GM23248 (cell line): ENCODE results near the gene UBA3. TPM values are rescaled to one million over a fixed set of nuclear protein-coding genes. Genes with fewer than 3 reads are reported as not detected.

Experiments used
- DNase-seq: peaks from one replicate; pipeline ENCODE4 v3.0.0-alpha.2; 2015
- H2AFZ ChIP-seq: fragments of 200-600 bp; sonication (generic); 2 replicates; pipeline ENCODE4 v1.6.1; 2016; ENCODE audit warnings: antibody characterized with exemption
- H3F3A ChIP-seq: fragments of 200-600 bp; sonication (generic); 2 replicates; pipeline ENCODE4 v1.6.1; 2016; ENCODE audit warnings: mild to moderate bottlenecking, antibody characterized with exemption, mixed run types; ENCODE audit not compliant: insufficient read depth
- H3K27ac ChIP-seq: fragments of 200-600 bp; sonication (generic); 2 replicates; pipeline ENCODE4 v1.5.1; 2016; ENCODE audit warnings: mild to moderate bottlenecking
- H3K27me3 ChIP-seq: fragments of 200-600 bp; sonication (generic); replicated peaks from 2 replicates; pipeline ENCODE4 v1.6.1; 2016; ENCODE audit warnings: mild to moderate bottlenecking; ENCODE audit not compliant: insufficient read depth
- H3K36me3 ChIP-seq: fragments of 200-600 bp; sonication (generic); 2 replicates; pipeline ENCODE4 v1.6.1; 2016; ENCODE audit warnings: low read depth, mild to moderate bottlenecking
- H3K4me1 ChIP-seq: fragments of 200-600 bp; sonication (generic); 2 replicates; pipeline ENCODE4 v1.6.1; 2016; ENCODE audit warnings: mild to moderate bottlenecking; ENCODE audit not compliant: insufficient read depth
- H3K4me2 ChIP-seq: fragments of 200-600 bp; sonication (generic); one replicate; pipeline ENCODE4 v1.6.1; 2016; ENCODE audit warnings: mild to moderate bottlenecking; ENCODE audit not compliant: unreplicated experiment
- H3K4me3 ChIP-seq: fragments of 200-600 bp; sonication (generic); 2 replicates; pipeline ENCODE4 v1.5.1; 2016; ENCODE audit warnings: mild to moderate bottlenecking
- H3K79me2 ChIP-seq: fragments of 200-600 bp; sonication (generic); 2 replicates; pipeline ENCODE4 v1.6.1; 2016; ENCODE audit warnings: mild to moderate bottlenecking; ENCODE audit not compliant: insufficient read depth
- H3K9ac ChIP-seq: fragments of 200-600 bp; sonication (generic); 2 replicates; pipeline ENCODE4 v1.6.1; 2016; ENCODE audit warnings: mild to moderate bottlenecking
- H3K9me2 ChIP-seq: fragments of 200-600 bp; sonication (generic); 2 replicates; pipeline ENCODE4 v1.6.1; 2016; ENCODE audit warnings: mixed run types, mild to moderate bottlenecking, moderate library complexity; ENCODE audit not compliant: insufficient read depth
- H3K9me3 ChIP-seq: fragments of 200-600 bp; sonication (generic); one replicate; pipeline ENCODE4 v1.6.1; 2017; ENCODE audit warnings: low read depth
- H4K20me1 ChIP-seq: fragments of 200-600 bp; sonication (generic); 2 replicates; pipeline ENCODE4 v1.6.0; 2016; ENCODE audit not compliant: insufficient read depth
- EZH2 ChIP-seq: fragments of 200-600 bp; sonication (generic); IDR thresholded peaks from 2 replicates; pipeline ENCODE4 v1.6.1; 2018; ENCODE audit warnings: antibody characterized with exemption, mild to moderate bottlenecking; ENCODE audit not compliant: insufficient read depth, poor library complexity, severe bottlenecking
- EZH2phosphoT487 ChIP-seq: fragments of 200-600 bp; sonication (generic); IDR thresholded peaks from 2 replicates; pipeline ENCODE4 v1.6.1; 2018; ENCODE audit warnings: antibody characterized with exemption, moderate library complexity, mild to moderate bottlenecking, low read depth; ENCODE audit not compliant: insufficient read depth
- WGBS, 2 experiments: methylation state at CpG; one replicate each; pipeline ENCODE4 v1.1.6; 2015 to 2017; ENCODE audit warnings: low lambda C conversion rate in 2 of 2, low coverage in 1 of 2; ENCODE audit errors: missing lambda C conversion rate in 2 of 2; 5-methylcytosine and 5-hydroxymethylcytosine counted together
- in situ Hi-C: fragments of 300-500 bp; cut with MboI; formaldehyde crosslinking; loops from 2 replicates; pipeline ENCODE4 v1.15.0; 2020
- polyA plus RNA-seq: library from polyadenylated mRNA; unstranded; fragments of >200 nt; fragmentation: Nextera tagmentation; extraction: Ambion mirVana; gene quantifications from 2 replicates; pipeline ENCODE4 v1.2.1, GENCODE V29; 2016
- total RNA-seq: library from RNA; depleted of rRNA; stranded (reverse); fragments of >200 nt; shearing (Covaris generic); gene quantifications from 2 replicates; pipeline ENCODE4 v1.2.3, GENCODE V29; 2014

UBA3 gene
- total and polyA plus RNA-seq, 2 experiments from 2014 or later: 64.0 to 65.0 TPM

DNA sequence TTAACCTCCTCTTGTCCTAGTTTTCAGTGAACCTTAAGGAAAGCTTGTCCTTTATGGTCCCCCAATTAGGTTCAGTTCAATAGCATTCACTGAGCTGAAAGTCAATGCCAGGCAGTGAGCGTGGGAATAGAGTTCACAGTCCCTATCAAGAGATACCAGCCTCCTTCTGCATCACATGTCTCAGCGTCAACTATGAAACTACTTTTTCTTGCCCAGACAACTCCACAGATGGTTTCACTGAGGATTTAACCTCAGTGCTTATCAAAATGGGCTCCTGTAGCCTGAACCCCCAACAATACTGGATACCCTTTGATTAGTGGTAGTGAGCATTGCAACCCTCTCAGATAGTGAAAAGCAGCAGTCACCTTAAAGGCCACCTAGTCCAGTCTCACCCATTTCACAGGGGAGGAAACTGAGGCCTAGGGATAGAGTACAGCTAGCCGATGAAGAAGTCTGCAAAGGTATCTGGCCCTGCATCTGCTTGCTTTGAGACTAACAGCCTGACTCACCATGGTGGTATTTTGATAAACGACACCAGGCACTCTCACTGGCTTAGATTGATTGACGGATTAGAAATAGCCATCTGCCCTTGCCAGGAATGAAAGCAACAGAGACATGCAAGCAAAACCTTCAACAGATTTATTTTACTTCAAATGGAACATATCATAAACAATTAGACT lies 1.6 kb upstream of the UBA3 start:
- H3K27ac ChIP-seq: no peak overlapping the region; the same call in 1 of the 2 replicates

GRCh38 chr3:69079269-69080159 lies 651 bp downstream of the UBA3 start:
- 6 to 7% methylated on average over 15 to 23 of the region's 29 CpGs for WGBS, 2 experiments
- H3K27ac ChIP-seq: peak overlapping the region; percentile 15; the same call in 1 of the 2 replicates
- H4K20me1 ChIP-seq: no peaks in the 10 kb centered on the region
- no peaks in the 10 kb centered on the region for H3K9me3 ChIP-seq
- peak overlapping the region; percentile 90 for H3K4me2 ChIP-seq
- peaks cover 39% of the 10 kb centered on the region for H3K4me1 ChIP-seq
- H3K27me3 ChIP-seq: no peaks in the 10 kb centered on the region
- H3F3A ChIP-seq: peaks cover 27% of the 10 kb centered on the region
- no peaks in the 10 kb centered on the region for H3K9me2 ChIP-seq
- H3K4me3 ChIP-seq: peak overlapping the region; percentile 85
- peaks cover 60% of the 10 kb centered on the region for H3K79me2 ChIP-seq
- TF ChIP-seq EZH2: no peak
- TF ChIP-seq EZH2phosphoT487: no peak
- in situ Hi-C loops: no loop called here
- H3K9ac ChIP-seq: peak overlapping the region; percentile 89
- H2AFZ ChIP-seq: peak overlapping the region; percentile 57
- H3K36me3 ChIP-seq: no peaks in the 10 kb centered on the region
- peak; percentile 59 for DNase-seq

More for the DNA sequence above, 1.6 kb upstream of the UBA3 start:
- in situ Hi-C loops: no loop called here
- H3K4me2 ChIP-seq: peak overlapping the region; percentile 98
- H2AFZ ChIP-seq: no peak overlapping the region
- H3K9me3 ChIP-seq: no peaks in the 10 kb centered on the region
- no peak overlapping the region for H3K4me3 ChIP-seq
- no peaks in the 10 kb centered on the region for H4K20me1 ChIP-seq
- H3K9me2 ChIP-seq: no peaks in the 10 kb centered on the region
- H3K27me3 ChIP-seq: no peaks in the 10 kb centered on the region
- peaks cover 48% of the 10 kb centered on the region for H3K79me2 ChIP-seq
- peaks cover 40% of the 10 kb centered on the region for H3F3A ChIP-seq
- DNase-seq: no peak
- WGBS, 2 experiments: 51% methylated on average over 5 of the region's 5 CpGs
- H3K36me3 ChIP-seq: no peaks in the 10 kb centered on the region
- H3K9ac ChIP-seq: no peak overlapping the region
- peaks cover 41% of the 10 kb centered on the region for H3K4me1 ChIP-seq
- no peak for TF ChIP-seq EZH2
- no peak for TF ChIP-seq EZH2phosphoT487

DNA sequence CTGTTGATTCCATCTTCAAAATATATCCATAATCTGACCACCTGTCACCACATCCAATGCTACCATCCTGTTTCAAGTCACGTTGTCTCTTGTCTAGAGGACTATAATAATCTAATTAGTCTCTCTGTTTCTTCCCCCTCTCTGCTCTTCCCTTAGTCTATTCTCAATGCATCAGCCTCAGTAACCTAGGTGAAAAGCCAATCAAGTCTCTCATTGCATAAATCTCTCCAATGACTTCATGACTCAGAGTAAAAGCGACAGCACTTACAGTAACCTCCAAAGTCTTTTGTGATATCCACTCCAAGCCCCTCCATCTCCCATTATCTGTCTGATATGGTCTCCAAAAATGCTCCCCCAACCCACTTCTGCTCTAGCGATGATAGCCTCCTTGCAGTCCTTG lies 7.2 kb downstream of the UBA3 start:
- DNase-seq: no peak
- H3K4me1 ChIP-seq: no peaks in the 10 kb centered on the region; the same call in 1 of the 2 replicates
- no peak overlapping the region for H2AFZ ChIP-seq
- H3K9me2 ChIP-seq: no peaks in the 10 kb centered on the region
- WGBS, 2 experiments: 90 to 91% methylated on average over 3 of the region's 3 CpGs
- H3K36me3 ChIP-seq: peaks cover 14% of the 10 kb centered on the region; the same call in 1 of the 2 replicates
- no peaks in the 10 kb centered on the region for H3F3A ChIP-seq
- H3K27me3 ChIP-seq: no peaks in the 10 kb centered on the region
- H3K4me3 ChIP-seq: no peak overlapping the region
- no peaks in the 10 kb centered on the region for H4K20me1 ChIP-seq
- H3K9ac ChIP-seq: no peak overlapping the region
- H3K4me2 ChIP-seq: no peak overlapping the region
- no peak for TF ChIP-seq EZH2
- no peak for TF ChIP-seq EZH2phosphoT487
- in situ Hi-C loops: no loop called here
- H3K79me2 ChIP-seq: peaks cover 93% of the 10 kb centered on the region
- H3K27ac ChIP-seq: no peak overlapping the region
- H3K9me3 ChIP-seq: no peaks in the 10 kb centered on the region

GRCh38 chr3:69066121-69066520 lies 14.0 kb downstream of the UBA3 start:
- in situ Hi-C loops: no loop called here
- Histone ChIP-seq H3K27me3 (no peaks in the 10 kb centered on the region), H3K4me2 (no peak overlapping the region), H3K9me2 (no peaks in the 10 kb centered on the region), H3K79me2 (peaks cover 33% of the 10 kb centered on the region; the same call in 1 of the 2 replicates), H3K4me1 (no peaks in the 10 kb centered on the region), H3K36me3 (peaks cover 44% of the 10 kb centered on the region), H4K20me1 (no peaks in the 10 kb centered on the region), H3K9me3 (no peaks in the 10 kb centered on the region), H3K4me3 (no peak overlapping the region), H3K27ac (no peak overlapping the region), H3F3A (no peaks in the 10 kb centered on the region), H2AFZ (no peak overlapping the region), H3K9ac (no peak overlapping the region)
- WGBS, 2 experiments: 79 to 86% methylated on average over 4 of the region's 4 CpGs
- no peak for TF ChIP-seq EZH2phosphoT487
- no peak for TF ChIP-seq EZH2
- no peak for DNase-seq
